SK-N-SH (cell line): ENCODE measurements around the gene APEH. TPM values are rescaled to one million over a fixed set of nuclear protein-coding genes. Genes with fewer than 3 reads are reported as not detected.
A peak's percentile ranks its signal among the peaks of the same experiment; 100 is the strongest.

Source experiments
- CTCF ChIA-PET: fragments of 300-600, 350-600 bp; formaldehyde crosslinking; extraction: SDS; loops from one replicate; lab custom pipeline; 2021; lab: Yijun Ruan, JAX
- POLR2A ChIA-PET: fragments of 350-600 bp; sonication (Branson Sonifier 250); formaldehyde crosslinking; extraction: SDS; loops from one replicate; lab custom pipeline; 2020; ENCODE audit warnings: antibody characterized with exemption, inconsistent platforms; lab: Yijun Ruan, JAX
- DNase-seq: peaks from one replicate; pipeline ENCODE4 v3.0.0; 2012
- H2AFZ ChIP-seq: fragments of 200-600 bp; sonication (generic); 2 replicates; pipeline ENCODE4 v1.8.1; 2016; ENCODE audit warnings: antibody characterized with exemption, mild to moderate bottlenecking, low read depth
- H3F3A ChIP-seq: fragments of 200-600 bp; sonication (generic); replicated peaks from 2 replicates; pipeline ENCODE3; 2016; ENCODE audit warnings: antibody characterized with exemption, mild to moderate bottlenecking; ENCODE audit not compliant: insufficient read depth
- H3K27ac ChIP-seq, 2 experiments: fragments of 200-500 bp in 1 of 2; fragments of 200-600 bp in 1 of 2; sonication (Bioruptor generic) in 1 of 2; sonication (generic), shearing (Covaris generic) in 1 of 2; 2 replicates each; pipeline versions ENCODE4 v1.5.1 to v1.6.1; 2014 to 2016; ENCODE audit warnings: low read depth in 2 of 2, inconsistent platforms in 1 of 2, low read length in 1 of 2, mild to moderate bottlenecking in 1 of 2, mixed read lengths in 1 of 2
- H3K27me3 ChIP-seq: fragments of 200-600 bp; sonication (generic), shearing (Covaris generic); 2 replicates; pipeline ENCODE4 v1.6.1; 2016; ENCODE audit warnings: mixed run types; ENCODE audit not compliant: insufficient read depth
- H3K36me3 ChIP-seq, 2 experiments: fragments of 200-500 bp in 1 of 2; fragments of 200-600 bp in 1 of 2; sonication (Bioruptor generic) in 1 of 2; sonication (generic) in 1 of 2; replicated peaks in 1 of 2; 2 replicates each; pipeline versions ENCODE3 to v1.5.1; 2014 to 2016; ENCODE audit warnings: low read length in 1 of 2, mild to moderate bottlenecking in 1 of 2; ENCODE audit not compliant: insufficient read depth in 2 of 2, control insufficient read depth in 1 of 2
- H3K4me1 ChIP-seq, 2 experiments: fragments of 200-500 bp in 1 of 2; fragments of 200-600 bp in 1 of 2; sonication (Bioruptor generic) in 1 of 2; sonication (generic), shearing (Covaris generic) in 1 of 2; 2 replicates each; pipeline versions ENCODE4 v1.5.1 to v1.6.1; 2014 to 2016; ENCODE audit warnings: low read depth in 1 of 2, low read length in 1 of 2, mixed run types in 1 of 2; ENCODE audit not compliant: insufficient read depth in 2 of 2, control insufficient read depth in 1 of 2
- H3K4me2 ChIP-seq: fragments of 200-600 bp; sonication (generic), shearing (Covaris generic); 2 replicates; pipeline ENCODE4 v1.6.1; 2017; ENCODE audit warnings: mixed run types
- H3K4me3 ChIP-seq, 2 experiments: fragments of 200-500 bp in 1 of 2; fragments of 200-600 bp in 1 of 2; sonication (Bioruptor generic) in 1 of 2; sonication (generic), shearing (Covaris generic) in 1 of 2; 2 replicates each; pipeline versions ENCODE4 v1.5.1 to v1.8.1; 2014 to 2016; ENCODE audit warnings: low read depth in 2 of 2, inconsistent platforms in 1 of 2, low read length in 1 of 2, mild to moderate bottlenecking in 1 of 2, mixed read lengths in 1 of 2, moderate library complexity in 1 of 2
- H3K79me2 ChIP-seq: fragments of 200-600 bp; sonication (generic); 2 replicates; pipeline ENCODE4 v1.8.1; 2017; ENCODE audit warnings: mild to moderate bottlenecking; ENCODE audit not compliant: insufficient read depth
- H3K9ac ChIP-seq: fragments of 200-600 bp; sonication (generic); 2 replicates; pipeline ENCODE4 v1.6.1; 2017; ENCODE audit warnings: mixed run types
- H3K9me2 ChIP-seq: fragments of 200-600 bp; sonication (generic); 2 replicates; pipeline ENCODE4 v1.6.1; 2017; ENCODE audit warnings: mixed run types
- H3K9me3 ChIP-seq: fragments of 200-600 bp; sonication (generic); 2 replicates; pipeline ENCODE4 v1.6.1; 2017; ENCODE audit warnings: mixed run types, mild to moderate bottlenecking, moderate library complexity
- H4K20me1 ChIP-seq: fragments of 200-600 bp; sonication (generic); 2 replicates; pipeline ENCODE4 v1.6.1; 2017; ENCODE audit warnings: mild to moderate bottlenecking, mixed run types; ENCODE audit not compliant: insufficient read depth
- FOSL2 ChIP-seq: IDR thresholded peaks from 2 replicates; pipeline ENCODE4 v1.4.0; 2012; ENCODE audit warnings: low read depth, mild to moderate bottlenecking, moderate library complexity, borderline replicate concordance
- FOXJ3 ChIP-seq: sonication (generic); formaldehyde crosslinking; IDR thresholded peaks from 2 replicates; pipeline ENCODE4 v1.5.1; 2020; ENCODE audit warnings: mild to moderate bottlenecking, missing genetic modification reagents
- GABPA ChIP-seq: IDR thresholded peaks from 2 replicates; pipeline ENCODE4 v1.4.0; 2012; ENCODE audit warnings: low read depth, mild to moderate bottlenecking
- JUND ChIP-seq: IDR thresholded peaks from 2 replicates; pipeline ENCODE4 v1.4.0; 2012
- MEF2A ChIP-seq: IDR thresholded peaks from 2 replicates; pipeline ENCODE4 v1.4.0; 2012; ENCODE audit warnings: low read depth, borderline replicate concordance
- POLR2AphosphoS5 ChIP-seq: IDR thresholded peaks from 2 replicates; pipeline ENCODE4 v1.6.1; 2012; ENCODE audit warnings: low read depth, low read length
- RCOR1 ChIP-seq: fragments of 150-350 bp; IDR thresholded peaks from 2 replicates; pipeline ENCODE4 v1.6.1; 2017; ENCODE audit warnings: antibody characterized with exemption, low read length
- RFX5 ChIP-seq: IDR thresholded peaks from 2 replicates; pipeline ENCODE4 v1.6.1; 2012; ENCODE audit warnings: mild to moderate bottlenecking, improper control_type of control experiment, low read length
- RXRA ChIP-seq: IDR thresholded peaks from 2 replicates; pipeline ENCODE4 v1.4.0; 2012; ENCODE audit warnings: low read depth, mild to moderate bottlenecking, borderline replicate concordance
- SIN3A ChIP-seq: IDR thresholded peaks from 2 replicates; pipeline ENCODE4 v1.6.1; 2012; ENCODE audit warnings: low read depth, mild to moderate bottlenecking, low read length, moderate library complexity, borderline replicate concordance
- WGBS: methylation state at CpG from one replicate; pipeline ENCODE4 v1.1.6; 2017; ENCODE audit warnings: low lambda C conversion rate; 5-methylcytosine and 5-hydroxymethylcytosine counted together
- polyA plus RNA-seq, 3 experiments: library from polyadenylated mRNA; depleted of rRNA; stranded (reverse); fragments of >200 nt; gene quantifications; 2 replicates each; pipeline ENCODE4 v1.2.3, GENCODE V29; 2012
- TF ChIP-seq, protein P1 (sequence below): IDR thresholded peaks from 2 replicates; pipeline ENCODE4 v1.4.0; 2012; ENCODE audit warnings: low read depth, borderline replicate concordance
- TF ChIP-seq, protein P2 (sequence below): fragments of 200-600 bp; sonication (generic); IDR thresholded peaks from 2 replicates; pipeline ENCODE4 v1.6.1; 2017; ENCODE audit warnings: antibody characterized with exemption, mild to moderate bottlenecking, moderate library complexity
- TF ChIP-seq, protein P3 (sequence below): fragments of 150-350 bp; IDR thresholded peaks from 2 replicates; pipeline ENCODE4 v1.6.1; 2016; ENCODE audit warnings: mild to moderate bottlenecking, low read depth, low read length
- TF ChIP-seq, protein P4 (sequence below): IDR thresholded peaks from 2 replicates; pipeline ENCODE4; 2012
- TF ChIP-seq, protein P5 (sequence below): fragments of 150-350 bp; IDR thresholded peaks from 2 replicates; pipeline ENCODE4 v1.6.1; 2017; ENCODE audit warnings: antibody characterized with exemption, low read length, low read depth, borderline replicate concordance

APEH gene
- polyA plus RNA-seq, 1 of the 3 experiments (the other 2 are of a cell fraction) = 112 TPM

DNA sequence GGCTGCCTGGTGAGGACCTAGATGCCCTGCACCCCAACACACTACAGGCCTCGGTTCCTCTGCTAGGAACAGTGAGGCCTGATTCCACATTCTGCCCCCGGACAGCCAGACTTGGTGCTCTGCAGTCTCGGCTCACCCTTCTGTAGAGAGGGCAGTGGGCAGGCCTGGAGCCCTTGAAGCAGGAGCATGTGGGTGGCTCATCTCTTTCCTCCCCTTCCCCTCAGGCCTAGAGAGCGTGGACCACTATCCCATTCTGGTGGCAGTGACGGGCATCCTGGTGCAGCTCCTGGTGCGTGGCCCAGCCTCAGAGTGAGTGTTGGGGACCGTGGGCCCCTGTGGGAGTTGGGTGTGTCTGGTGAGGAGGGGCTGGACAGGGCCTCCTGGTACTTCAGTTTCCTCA is 42.0 kb downstream of the APEH start (continued):
- TF ChIP-seq MEF2A = no peak

DNA sequence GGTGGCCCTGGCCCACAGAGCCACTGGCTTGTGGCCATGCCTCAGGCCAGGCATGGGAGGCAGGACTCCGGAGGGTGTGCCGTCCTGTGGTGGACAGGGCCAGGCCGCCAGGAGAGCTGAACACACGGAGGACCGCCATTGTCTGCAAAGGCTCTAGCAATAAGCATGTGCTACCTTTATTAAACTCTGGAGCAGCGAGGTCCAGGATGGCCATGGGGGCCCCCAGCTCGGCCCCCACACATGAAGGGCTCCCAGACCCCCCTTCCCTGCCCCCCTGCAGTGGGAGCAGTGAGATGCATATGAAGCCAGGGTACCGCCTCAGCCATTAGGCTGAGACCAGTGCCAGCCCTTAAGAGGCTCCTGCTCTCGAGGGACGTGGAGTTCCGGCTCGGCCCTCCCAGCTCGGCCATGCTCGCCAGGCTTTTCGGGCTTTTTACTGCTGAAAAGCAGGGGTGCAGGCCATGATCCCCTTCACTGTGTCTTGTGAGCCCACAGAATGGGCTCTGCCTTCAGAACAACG is 42.6 kb downstream of the APEH start:
- WGBS = 100% methylated on average over 8 of the region's 16 CpGs
- peaks cover 0 to 12% of the 10 kb centered on the region in 2 experiments; a peak in 1 of 4 replicates for H3K4me1 ChIP-seq
- CTCF ChIA-PET = interaction anchor here (1.1 to 7.9 kb wide), 2 partner anchors 14 to 123 kb away, joined by 4 to 76 read pairs; no protein-coding TSS in a partner anchor

More for the DNA sequence above, 42.6 kb downstream of the APEH start:
- POLR2A ChIA-PET = no interaction called here
- peak; percentile 12 for DNase-seq
- Histone ChIP-seq H2AFZ (no peak overlapping the region), H3K9me2 (no peaks in the 10 kb centered on the region), H3K27ac (no peak overlapping the region), H3K4me3 (no peak overlapping the region), H3K9ac (no peak overlapping the region), H3F3A (peaks cover 6% of the 10 kb centered on the region), H4K20me1 (no peaks in the 10 kb centered on the region), H3K79me2 (no peaks in the 10 kb centered on the region), H3K36me3 (peaks cover 0 to 30% of the 10 kb centered on the region in 2 experiments), H3K27me3 (no peaks in the 10 kb centered on the region), H3K9me3 (no peaks in the 10 kb centered on the region), H3K4me2 (no peak overlapping the region)
- TF ChIP-seq RCOR1 = no peak
- TF ChIP-seq FOXJ3 (CRISPR knock-in tag) = no peak
- no peak for TF ChIP-seq POLR2AphosphoS5
- no peak for TF ChIP-seq RFX5
- TF ChIP-seq, protein P1, sequence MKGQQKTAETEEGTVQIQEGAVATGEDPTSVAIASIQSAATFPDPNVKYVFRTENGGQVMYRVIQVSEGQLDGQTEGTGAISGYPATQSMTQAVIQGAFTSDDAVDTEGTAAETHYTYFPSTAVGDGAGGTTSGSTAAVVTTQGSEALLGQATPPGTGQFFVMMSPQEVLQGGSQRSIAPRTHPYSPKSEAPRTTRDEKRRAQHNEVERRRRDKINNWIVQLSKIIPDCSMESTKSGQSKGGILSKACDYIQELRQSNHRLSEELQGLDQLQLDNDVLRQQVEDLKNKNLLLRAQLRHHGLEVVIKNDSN = no peak
- TF ChIP-seq SIN3A = no peak
- no peak for TF ChIP-seq FOSL2
- no peak for TF ChIP-seq JUND
- TF ChIP-seq, protein P2, sequence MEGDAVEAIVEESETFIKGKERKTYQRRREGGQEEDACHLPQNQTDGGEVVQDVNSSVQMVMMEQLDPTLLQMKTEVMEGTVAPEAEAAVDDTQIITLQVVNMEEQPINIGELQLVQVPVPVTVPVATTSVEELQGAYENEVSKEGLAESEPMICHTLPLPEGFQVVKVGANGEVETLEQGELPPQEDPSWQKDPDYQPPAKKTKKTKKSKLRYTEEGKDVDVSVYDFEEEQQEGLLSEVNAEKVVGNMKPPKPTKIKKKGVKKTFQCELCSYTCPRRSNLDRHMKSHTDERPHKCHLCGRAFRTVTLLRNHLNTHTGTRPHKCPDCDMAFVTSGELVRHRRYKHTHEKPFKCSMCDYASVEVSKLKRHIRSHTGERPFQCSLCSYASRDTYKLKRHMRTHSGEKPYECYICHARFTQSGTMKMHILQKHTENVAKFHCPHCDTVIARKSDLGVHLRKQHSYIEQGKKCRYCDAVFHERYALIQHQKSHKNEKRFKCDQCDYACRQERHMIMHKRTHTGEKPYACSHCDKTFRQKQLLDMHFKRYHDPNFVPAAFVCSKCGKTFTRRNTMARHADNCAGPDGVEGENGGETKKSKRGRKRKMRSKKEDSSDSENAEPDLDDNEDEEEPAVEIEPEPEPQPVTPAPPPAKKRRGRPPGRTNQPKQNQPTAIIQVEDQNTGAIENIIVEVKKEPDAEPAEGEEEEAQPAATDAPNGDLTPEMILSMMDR = no peak
- no peak for TF ChIP-seq RXRA
- TF ChIP-seq, protein P3, sequence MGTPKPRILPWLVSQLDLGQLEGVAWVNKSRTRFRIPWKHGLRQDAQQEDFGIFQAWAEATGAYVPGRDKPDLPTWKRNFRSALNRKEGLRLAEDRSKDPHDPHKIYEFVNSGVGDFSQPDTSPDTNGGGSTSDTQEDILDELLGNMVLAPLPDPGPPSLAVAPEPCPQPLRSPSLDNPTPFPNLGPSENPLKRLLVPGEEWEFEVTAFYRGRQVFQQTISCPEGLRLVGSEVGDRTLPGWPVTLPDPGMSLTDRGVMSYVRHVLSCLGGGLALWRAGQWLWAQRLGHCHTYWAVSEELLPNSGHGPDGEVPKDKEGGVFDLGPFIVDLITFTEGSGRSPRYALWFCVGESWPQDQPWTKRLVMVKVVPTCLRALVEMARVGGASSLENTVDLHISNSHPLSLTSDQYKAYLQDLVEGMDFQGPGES = no peak
- TF ChIP-seq, protein P4, sequence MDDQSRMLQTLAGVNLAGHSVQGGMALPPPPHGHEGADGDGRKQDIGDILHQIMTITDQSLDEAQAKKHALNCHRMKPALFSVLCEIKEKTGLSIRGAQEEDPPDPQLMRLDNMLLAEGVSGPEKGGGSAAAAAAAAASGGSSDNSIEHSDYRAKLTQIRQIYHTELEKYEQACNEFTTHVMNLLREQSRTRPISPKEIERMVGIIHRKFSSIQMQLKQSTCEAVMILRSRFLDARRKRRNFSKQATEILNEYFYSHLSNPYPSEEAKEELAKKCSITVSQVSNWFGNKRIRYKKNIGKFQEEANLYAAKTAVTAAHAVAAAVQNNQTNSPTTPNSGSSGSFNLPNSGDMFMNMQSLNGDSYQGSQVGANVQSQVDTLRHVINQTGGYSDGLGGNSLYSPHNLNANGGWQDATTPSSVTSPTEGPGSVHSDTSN = no peak
- TF ChIP-seq, protein P5, sequence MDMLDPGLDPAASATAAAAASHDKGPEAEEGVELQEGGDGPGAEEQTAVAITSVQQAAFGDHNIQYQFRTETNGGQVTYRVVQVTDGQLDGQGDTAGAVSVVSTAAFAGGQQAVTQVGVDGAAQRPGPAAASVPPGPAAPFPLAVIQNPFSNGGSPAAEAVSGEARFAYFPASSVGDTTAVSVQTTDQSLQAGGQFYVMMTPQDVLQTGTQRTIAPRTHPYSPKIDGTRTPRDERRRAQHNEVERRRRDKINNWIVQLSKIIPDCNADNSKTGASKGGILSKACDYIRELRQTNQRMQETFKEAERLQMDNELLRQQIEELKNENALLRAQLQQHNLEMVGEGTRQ = no peak
- no peak for TF ChIP-seq MEF2A
- no peak for TF ChIP-seq GABPA
